ENCODE measurements around the gene TMEM245.

TMEM245 gene

DNA sequence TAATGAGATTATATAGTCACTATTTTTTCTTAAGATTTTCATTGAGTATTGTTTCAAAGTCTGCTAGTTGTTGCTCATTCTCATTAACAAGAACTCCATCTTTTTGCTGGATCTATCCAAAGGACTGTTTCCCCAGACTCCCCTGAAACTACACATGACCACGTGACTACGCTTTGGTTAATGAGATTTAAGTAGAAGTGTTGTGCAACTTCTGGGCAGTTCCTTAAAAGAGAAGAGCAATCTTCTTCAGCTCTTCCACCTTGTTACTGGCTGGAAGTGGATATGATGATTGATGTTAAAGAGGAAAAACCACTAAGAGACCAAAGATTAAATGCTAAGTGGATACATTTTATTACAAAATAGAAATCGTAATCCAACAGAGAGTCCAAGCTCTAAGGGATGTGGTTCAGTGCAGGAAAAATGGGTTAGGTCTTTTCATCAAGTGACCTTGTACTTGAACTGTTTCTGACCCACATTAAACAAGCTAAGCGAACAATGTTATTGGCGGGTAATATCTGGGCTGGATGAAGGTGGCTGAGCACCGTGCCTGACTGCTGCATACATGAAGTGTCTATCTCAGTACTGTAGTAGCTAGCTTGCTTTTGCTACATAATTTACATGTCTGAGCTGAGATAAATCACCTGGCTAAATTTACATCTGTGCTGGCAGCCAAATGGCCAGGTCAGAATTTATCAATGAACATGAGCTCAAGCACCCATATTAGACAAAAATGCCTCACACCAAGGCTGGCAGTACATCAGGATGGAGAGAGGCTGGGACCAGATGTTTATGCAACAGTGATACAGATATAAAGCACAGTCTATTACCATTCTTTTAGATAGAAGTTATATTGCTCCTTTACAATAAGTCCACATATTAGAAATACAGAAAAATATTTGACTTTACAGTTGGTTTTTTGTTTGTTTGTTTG lies 98.9 kb downstream of the TMEM245 start:
- no peak for DNase-seq

DNA sequence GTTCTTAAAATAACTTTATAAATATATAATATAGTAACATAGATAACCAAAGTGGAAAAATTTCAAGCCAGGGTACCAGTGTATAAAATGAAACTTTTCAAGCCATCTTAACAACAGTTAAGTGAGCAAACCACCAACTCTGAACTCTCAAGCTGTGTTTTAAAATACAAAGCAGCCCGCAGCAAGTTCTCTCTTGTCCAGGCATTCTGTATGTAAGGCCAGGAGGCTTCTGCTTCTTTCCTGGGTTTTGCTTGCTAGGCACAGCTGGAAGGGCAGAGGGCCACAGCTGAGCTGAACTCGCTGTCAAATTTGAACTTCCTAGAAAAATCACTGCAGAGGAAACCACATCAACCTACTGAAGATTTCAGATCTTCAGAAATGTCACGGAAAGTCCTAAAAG lies 99.6 kb downstream of the TMEM245 start:
- no peak for DNase-seq

DNA sequence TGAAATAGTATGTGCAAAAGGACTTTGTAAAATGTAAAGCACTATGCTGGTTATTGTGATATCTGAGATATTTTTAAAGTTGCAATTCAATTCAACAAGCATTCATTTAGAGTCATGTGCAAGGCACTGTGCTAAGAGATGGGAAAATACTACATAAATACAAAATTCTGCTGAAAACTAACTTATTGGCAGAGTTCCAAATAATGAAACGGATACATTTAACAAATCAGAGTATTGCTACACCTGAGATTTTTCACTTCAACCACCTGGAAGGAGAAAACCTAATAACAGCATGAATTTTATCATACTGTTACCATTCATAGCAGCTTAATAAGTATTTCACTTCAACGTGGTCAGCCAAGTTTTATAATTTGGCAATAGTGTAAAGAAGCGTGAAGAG lies 100.3 kb downstream of the TMEM245 start:
- DNase-seq: no peak

DNA sequence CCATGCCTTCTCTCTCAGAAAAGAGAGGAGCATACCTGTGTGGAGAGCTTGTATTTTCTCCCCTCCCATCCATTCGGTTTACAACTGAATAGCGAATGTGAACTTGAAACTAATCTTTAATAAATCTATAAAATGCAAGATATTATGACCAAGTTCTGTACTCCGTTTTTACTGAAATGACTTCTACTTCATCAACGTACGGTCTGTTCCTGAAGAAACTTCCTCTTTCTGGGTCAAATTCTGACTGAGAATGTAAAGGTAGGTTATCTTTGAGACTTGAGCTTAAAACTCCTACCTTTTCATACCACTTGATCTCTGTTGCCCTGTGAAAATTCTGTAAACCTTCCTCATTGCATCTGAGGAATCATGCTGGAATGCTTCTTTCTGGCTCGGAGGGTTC lies 102.3 kb downstream of the TMEM245 start:
- DNase-seq: no peak

DNA sequence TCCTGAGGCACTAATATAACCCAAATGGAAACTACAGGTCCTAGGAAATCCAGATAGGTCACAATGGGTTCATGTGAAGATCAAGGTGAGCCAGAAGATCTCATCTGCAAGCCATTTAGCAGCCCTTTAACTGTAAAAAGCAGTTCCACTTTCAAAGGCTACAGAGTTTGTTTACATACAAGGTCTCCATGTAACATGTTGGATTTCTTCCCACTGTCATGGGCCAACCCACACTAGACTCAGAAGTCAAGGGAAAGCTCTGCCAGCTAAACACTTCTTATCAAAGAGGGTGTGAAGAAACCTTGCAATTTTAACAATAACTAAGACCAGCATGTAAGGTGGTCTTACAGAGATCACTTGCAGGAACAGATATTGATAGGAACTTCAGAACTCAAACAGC lies 102.7 kb downstream of the TMEM245 start:
- no peak for DNase-seq

DNA sequence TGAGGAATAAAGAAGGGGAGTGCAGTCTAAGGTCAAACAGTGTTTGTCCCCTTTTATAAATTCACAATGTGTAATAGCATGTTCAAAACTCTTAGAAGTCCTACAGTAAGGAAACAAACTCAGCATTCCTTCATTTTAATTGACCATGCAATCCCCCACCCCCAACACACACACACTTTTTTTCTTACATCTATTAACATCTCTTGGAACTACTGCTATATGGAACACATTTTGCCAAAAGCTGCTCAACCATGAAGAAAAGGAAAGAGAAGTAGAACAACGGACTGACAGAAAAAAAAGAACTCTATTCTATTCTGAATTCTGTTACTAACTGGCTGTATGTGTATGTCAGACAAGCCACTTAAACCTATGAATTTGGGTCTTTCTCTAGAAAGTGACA lies 103.6 kb downstream of the TMEM245 start:
- no peak for DNase-seq

DNA sequence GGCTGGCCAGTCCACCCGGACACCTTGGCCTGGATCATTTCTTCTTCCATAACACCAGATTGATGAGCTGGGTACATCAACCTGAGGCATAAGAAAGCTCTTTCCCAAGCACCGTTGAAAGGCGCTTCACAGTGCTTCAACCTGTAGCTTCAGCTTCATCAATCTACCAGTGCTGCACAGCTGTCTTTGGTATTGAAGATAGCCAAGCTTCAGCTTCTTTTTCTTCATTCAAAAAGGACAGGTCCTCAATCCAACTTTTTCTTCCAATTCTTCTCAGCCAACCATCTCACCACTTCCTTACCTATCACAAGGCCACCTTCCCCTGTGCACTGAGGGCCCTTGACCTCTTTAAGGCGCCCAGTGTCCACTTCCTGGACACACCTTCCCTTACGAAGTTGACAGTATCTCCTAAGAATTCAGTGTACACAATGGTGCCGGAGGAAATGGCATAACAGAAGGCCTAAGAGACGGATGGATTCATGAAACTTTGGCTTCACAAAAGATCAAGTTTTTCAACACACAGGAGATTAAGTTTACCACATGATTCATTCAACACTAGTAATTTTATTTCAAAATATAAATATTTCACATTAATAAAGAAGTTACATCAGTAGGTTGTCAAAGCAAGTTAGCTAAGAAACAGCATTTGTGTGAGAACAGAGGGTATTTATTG lies 105.0 kb downstream of the TMEM245 start:
- no peak for DNase-seq

DNA sequence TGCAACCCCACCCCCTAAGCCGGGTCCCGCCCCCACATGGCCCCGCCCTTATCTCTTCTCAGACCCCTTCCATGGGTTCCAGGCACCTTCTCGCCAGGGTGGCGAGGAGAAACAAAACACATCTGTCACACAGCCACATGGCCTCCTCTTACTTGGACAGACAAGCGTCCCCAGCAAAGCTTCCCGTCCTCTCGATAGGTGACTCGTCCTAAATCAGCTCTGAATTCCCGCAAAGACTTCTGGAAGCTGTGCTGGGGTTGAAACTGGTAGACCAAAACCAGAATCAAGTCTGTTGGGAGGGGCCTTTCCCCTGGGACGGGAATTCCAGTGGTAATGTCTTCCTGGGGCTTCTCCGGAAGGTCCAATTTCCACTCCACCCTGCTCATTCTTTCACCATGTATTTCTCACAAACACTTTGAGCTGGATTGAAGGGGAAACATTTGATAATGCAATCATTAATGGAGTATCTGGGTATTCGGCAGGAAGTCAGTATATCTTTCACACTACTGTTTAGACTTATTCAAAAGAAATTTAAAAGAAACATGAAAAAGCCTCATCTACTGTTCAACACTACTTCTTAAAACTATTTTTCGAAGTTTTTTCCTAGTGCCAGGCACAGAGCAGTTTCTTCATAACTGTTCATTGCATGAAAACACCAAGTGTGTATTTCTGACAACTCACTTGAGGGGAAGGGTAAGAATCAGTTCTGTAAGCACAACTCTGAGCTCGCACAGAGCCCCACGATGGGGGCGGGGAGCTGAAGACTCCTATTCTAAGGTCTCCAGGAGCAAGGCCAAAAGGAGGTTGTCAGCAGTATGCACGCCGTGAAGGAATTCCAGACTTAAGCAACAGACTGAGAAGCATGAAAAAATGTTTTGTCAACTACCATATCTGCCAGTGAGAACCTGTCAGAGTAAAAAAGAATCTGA lies 105.8 kb downstream of the TMEM245 start:
- DNase-seq: no peak

DNA sequence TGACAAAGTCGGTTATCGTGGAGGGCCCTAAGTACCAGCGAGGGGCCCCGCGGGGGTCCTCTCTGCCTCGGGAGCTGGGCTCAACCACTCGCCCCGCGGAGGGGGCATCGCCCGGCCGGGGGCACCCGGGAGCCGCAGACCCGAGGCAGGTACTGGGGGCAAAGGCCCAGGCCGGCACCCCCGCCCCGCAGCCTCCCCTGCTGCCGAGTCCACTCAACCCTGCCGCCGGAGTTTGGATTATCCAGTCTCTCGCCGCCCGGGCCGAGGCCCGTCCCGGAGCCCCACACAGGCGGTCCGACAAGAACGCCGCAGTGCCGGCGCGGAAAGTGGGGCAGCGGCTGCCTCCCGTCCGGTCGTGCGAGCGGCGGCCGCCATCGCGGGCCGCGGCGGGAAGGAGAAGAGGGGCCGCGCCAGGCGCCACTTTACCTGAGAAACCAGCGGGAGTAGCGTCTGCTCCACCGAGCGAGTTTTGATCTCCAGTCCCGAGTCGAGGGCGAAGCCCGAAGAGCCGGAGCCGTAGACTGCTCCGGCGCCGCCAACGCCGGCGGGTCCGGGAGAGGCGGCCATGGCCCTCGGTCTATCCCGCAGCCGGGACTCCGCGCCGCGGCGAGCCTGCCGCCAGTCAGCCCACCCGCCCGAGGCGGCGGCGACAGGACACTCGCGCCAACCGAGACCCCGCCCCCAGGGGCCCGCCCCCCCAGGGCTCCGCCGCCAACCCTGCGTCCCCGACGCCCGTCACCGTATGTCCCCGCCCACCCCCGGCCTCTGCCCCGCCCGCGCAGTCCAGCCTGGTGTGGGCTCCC lies 106.7 kb downstream of the TMEM245 start, which contains the start of gene CTNNAL1:
CTNNAL1 (minus strand) TSS at position 624 of the 803 bp plus-strand sequence; CDS start at position 567, 57 bp downstream.
- peak; percentile 74 for DNase-seq

DNA sequence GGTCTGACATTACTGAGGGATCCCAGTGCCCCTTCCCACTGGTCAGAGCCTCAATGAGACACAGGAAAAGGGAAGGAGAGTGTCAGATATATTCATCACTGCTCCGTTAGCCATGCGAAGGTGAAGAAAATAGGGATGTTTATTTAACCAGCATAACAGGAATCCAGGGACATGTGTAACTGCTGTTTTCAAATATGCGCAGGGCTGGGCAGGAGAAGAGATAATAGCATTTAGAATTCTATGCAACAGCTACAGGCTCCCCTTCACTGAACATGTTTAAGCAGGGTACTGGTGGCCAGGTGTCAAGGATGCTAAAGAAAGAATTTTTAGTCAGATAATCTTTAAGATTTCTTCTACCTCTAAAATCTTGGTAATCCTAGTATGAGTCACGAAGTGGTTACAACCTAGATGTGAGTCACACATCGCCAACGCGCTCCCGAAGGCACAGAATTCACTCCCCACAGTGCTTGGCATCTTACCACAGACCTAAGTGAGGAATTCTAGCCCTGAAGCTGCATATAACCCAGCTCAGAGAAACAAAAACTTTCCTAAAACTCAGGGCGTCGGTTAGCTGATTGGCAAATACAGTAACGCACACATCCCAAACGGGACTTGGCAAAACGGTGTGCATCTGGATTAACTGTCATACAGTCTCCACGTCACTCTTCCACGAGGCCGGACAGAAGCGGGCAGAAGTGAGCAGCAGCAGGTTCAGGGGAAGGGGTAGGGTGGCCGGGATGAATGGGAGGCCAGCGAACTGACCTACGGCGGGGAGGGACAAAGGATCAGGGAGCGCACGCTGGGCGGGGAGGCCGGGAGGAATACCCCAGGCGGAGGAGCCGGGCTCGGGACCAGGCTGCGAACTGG lies 107.5 kb downstream of the TMEM245 start:
- DNase-seq: no peak

DNA sequence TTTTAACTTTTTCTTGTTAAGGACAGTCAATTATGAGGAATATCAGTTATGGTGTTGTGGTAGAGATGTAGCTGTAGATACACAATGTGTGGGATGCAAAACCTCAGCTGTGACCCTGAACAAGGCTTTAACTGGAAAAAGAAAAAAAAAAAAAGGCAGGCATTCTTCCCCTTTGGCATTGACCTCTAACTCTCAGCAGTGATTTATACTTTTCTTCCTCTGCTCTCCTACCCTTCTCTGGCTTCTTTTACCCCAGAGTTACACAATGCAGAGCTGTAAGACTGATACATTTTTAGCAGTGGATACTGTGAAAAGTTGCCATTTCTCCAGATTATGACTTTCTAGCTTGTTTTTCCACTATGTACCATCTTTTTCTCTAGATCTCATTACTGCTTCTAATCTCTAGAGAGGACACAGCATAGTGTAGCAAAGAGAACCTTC lies 108.5 kb downstream of the TMEM245 start:
- DNase-seq: no peak

DNA sequence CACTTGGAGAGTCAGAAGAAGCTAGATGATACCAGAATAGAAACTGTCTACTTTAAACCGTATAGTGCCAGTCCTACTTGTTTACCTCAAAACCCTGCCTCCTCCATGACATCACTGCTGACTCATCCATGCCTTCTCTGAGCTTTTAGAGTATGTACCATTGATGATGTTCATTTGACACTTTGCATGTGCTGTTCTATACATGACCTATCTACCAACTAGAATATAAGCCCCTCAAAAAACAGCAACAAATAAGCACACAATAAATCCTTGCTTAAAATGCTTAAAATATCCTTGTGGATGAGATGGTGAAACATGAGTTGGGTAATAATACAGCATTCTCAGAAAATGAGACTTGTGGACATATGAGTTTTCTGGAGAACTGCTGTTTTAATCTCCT lies 109.0 kb downstream of the TMEM245 start:
- no peak for DNase-seq

DNA sequence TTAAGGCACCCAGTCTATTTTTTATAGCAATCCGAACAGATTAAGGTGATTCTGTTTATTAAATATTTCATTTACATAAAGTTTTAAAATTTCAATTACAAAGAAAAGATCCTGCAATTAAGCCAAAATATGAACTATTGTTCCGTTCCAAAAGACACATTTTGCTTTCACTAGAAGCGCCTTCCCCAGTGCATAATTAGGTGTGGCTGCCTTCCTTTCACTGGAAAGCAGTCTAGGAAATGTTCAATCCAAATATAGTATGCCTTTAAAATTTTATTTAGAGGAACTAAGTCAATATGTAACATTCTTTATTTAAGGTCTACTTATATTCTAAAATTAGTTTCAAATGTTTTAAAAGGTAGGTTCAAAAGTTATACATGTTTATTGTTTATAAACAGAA lies 114.1 kb downstream of the TMEM245 start:
- DNase-seq: no peak

DNA sequence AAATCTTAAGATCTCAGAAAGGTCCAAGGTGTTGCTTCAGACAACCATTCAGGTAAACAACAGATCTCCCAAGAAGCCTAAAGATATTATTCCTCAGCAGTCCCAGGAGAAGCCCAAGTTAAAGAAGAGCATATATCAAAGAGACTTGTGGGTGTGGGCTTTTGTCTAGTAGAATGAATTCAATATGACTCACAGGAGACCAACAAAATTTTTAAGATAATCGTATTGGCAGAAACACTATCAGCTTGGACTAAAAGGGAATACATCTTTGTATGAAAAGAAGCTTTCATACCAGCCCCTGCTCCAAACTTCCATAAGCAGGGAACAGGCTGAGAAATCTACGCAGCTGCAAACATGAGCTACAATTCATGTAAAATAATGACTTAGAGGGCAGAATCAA lies 116.6 kb downstream of the TMEM245 start:
- no peak for DNase-seq

DNA sequence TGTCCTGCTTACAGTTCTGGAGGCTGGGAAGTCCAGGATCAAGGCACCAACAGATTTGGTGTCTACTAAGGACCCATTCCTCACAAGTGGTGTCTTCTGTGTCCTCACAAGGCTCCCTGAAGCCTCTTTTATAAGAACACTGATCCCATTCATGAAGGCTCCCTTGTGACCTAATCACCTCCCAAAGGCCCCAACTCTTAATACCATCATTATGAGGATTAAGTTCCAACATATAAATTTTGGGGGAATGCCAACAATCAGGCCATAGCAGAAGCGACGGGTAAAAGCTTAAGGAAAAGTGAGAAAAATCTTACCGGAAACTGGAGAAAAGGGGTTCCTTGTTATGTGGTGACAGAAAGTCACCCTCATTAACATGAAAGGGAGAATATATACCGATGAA lies 117.6 kb downstream of the TMEM245 start:
- DNase-seq: no peak

DNA sequence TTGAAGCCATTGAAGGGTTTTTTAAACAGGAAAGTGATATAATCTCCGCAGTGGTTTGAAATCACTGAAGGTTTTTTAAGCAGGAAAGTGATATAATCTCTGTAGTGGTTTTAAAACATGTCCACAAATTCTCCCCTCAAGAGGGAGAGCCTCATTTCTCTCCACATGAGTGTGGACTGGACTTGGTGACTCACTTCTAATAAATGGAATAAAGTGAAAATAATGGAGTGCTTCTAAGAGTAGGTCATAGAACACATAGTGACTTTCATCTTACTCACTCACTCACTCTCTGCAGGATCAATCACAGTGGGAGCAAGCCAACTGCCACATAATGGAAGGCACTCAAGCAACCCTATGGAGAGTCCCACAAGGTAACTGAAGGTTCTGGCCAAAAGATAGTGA lies 118.5 kb downstream of the TMEM245 start:
- DNase-seq: no peak

DNA sequence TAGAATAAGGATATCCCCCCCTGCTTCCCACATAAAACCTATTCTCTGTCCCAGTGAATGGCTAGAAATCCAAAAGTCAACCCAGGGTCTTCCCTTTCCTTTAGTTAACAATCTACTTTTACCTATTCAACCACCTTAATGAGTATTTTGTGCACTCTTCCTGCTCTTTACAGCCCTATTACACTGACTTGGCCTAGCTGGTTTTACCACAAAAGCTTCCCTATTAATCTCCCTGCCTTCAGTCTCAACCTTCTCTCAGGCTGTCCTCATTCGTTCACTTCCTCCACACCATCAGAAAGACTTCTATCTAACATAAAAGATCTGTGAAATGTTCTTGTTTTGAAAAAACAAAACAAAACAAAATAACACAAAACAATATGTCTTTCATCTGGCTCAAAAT lies 122.6 kb downstream of the TMEM245 start:
- DNase-seq: no peak

DNA sequence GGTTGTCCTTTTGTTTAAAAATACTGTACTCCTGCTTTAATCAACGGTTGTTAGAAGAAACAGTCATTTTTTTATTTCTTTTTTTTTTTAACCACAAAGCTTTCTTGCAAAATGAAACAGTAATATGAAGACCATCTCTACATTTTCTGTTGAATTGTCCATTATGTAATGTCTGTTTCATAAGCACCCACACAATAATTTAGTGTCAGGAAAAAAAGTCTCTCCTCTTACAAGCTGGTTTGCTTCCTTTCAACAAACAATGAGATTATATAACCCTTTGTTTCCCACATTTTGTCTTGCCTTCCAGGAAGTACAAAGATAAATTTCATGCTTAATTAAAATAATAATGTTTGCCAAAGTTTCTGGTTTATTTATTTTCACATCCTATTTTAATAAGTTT lies 123.1 kb downstream of the TMEM245 start:
- DNase-seq: no peak

DNA sequence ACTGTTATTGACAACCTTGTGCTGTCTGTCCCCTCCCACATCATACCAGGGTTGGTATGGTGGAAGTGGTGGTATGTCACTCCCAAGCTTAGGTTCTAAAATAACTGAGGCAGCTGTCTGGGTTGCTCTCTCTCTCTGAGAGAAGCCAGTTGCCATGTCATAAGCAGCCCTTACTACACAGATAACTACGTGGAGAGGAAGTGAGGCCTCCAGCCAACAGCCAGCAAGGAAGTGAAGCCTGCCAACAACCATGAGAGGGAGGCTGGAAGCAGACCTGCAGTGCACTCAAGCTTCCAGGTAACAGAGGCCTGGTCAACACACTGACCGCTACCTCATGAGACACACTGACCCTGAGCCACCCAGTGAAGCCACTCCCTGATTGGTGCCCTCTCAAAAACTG lies 125.1 kb downstream of the TMEM245 start:
- peak; percentile 37 for DNase-seq

DNA sequence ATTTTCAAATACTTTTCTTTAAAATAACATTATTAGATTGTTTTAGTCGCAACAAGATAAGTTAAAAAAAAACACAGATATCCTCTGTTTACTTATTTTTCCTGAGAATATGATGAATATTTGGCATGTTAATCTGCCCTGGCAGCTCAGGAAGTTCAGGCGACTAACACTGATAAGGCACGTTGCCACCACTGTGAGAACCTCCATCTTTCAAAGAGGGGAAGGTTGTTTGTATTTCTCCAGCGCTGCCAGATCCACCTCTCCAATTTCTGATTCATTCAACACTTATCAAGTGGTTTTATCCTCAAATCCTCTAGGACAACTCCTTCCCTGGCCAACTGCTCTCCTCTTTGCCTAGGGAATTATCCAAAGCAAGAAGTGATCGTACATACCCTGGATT lies 128.3 kb downstream of the TMEM245 start:
- no peak for DNase-seq

DNA sequence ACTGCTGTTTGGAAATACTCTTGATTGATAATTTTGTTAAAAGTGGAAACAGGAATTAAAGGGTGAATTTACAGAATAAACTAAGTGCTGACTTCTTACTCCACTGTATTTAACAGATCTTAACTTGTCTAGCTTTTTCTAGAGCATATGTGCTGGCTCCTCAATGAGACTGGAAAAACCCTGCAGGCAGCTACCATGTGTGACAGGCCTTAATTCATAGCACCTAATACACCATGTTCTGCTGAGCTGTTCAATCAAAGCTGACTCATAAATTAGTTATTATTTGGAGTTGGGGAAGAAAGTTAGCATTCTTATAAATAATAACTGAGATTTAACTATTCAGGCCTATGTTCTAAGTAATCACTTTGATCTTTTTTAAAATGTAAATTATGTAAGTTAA lies 135.9 kb downstream of the TMEM245 start:
- no peak for DNase-seq
